AG09319 (cell line): ENCODE data around the gene AJM1.
"Not testable (repeated sequence)": the region's sequence is repeated elsewhere in the genome, so short reads cannot be mapped to it uniquely, and the experiment has no call there.

ENCODE experiments used
- DNase-seq: peaks from one replicate; pipeline ENCODE4 v3.0.0-alpha.2; 2010; ENCODE audit warnings: low read depth; ENCODE audit errors: extremely low read depth
- CTCF ChIP-seq: IDR thresholded peaks from 2 replicates; pipeline ENCODE4 v1.5.1; 2011; ENCODE audit warnings: low read depth, mild to moderate bottlenecking, inconsistent platforms, low read length, moderate library complexity

AJM1 gene

DNA sequence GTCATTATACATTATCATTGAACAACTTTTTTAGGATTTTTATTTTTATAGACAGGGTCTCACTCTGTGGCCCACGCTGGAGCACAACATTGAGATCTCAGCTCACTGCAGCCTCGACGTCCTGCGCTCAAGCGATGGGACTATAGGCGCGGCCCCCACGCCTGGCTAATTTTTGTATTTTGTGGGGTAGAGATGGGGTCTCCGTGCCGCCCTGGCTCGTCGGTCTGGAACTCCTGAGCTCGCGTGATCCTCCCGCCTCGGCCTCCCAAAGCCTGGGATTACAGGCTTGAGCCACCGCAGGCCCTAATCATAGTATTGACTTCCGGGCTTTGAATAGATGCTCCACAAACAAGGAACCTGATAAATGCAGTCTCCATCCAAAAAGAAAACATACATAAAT, 25.2 kb downstream of the AJM1 start:
- no peak for TF ChIP-seq CTCF
- DNase-seq = no peak

DNA sequence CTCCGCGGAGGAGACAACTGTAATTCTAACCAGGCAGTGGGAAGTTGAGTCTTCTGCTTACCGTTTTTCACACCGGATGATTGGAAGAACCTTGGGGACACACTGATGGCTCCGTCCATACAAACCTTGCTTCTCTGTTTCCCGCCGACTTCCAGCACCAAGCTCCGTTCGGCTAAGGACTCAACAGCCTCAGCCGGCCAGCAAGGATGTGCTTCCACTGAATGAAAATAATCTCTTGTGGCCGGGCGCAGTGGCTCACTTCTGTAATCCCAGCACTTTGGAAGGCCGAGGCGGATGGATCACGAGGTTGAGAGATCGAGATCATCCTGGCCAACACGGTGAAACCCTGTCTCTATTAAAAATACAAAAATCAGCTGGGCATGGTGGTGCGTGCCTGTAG, 25.6 kb downstream of the AJM1 start:
- no peak for TF ChIP-seq CTCF
- no peak for DNase-seq

DNA sequence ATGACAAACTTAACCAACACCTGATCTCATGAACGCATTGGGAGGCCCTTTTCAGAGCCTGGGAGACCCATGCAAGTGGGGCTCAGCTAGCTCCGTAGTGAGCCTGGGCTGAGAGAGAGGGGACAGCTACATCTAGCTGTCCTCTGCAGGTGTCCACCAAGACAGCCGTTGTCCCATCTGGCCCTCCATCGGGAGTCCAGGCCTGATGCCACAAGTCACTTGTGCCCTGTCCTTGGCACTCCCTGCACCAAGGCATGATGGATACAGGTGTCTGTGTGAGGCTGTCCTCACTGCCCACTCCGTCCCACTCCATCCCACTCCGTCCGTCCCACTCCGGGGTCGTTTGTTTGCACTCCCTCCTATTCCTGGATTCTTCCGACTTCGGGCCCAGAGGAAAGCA, 26.4 kb downstream of the AJM1 start:
- TF ChIP-seq CTCF = no peak
- no peak for DNase-seq

DNA sequence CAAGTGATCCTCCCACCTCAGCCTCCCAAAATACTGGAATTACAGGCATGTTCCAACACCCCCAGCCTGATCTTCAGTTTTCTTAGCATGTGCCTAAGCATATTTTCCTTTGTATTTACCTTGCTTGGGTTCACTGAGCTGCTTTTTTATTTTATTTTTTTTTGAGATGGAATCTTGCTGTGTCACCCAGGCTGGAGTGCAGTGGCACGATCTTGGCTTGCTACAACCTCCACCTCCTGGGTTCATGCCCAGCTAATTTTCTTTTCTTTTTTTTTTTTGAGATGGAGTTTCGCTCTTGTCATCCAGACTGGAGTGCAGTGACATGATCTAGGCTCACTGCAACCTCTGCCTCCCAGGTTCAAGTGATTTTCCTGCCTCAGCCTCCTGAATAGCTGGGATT, 27.3 kb downstream of the AJM1 start:
- DNase-seq = not testable (repeated sequence)

GRCh38 chr9:136875155-136875554, 32.9 kb downstream of the AJM1 start:
- no peak for DNase-seq
- TF ChIP-seq CTCF = no peak

GRCh38 chr9:136876476-136876875, 34.2 kb downstream of the AJM1 start:
- DNase-seq = no peak
- no peak for TF ChIP-seq CTCF

GRCh38 chr9:136880651-136881050, 38.4 kb downstream of the AJM1 start:
- no peak for DNase-seq
- no peak for TF ChIP-seq CTCF

DNA sequence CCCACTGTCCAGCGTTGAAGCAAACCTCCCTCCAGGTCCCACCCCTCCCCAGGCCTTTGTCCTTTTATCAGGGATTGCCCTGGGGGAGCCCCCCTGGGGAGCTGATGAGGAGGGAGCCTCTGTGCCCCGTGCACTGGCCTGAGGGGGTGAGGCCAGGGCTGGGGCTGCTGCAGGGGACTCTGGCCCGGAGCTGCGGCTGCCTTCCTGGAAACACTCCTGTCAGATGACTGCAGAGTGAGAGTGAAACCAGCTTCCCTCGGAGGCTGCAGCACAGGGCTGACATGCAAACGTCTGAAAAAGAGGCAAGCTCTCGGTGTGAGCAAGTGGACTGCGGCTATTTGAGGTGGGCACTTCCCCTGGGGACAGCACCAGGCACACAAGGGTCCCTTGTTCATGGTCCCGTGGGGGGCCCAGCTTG, 39.4 kb downstream of the AJM1 start:
- DNase-seq = no peak
- TF ChIP-seq CTCF = no peak
